HG02973 (cell line): ENCODE measurements around the gene TPD52L1.
"Not testable (repeated sequence)": the region's sequence is repeated elsewhere in the genome, so short reads cannot be mapped to it uniquely, and the experiment has no call there.

Experiments
- ATAC-seq: cut with Tn5 transposase; IDR thresholded peaks from one replicate; pipeline ENCODE4 v1.9.1; 2021; ENCODE audit warnings: moderate library complexity; ENCODE audit not compliant: unreplicated experiment

Gene TPD52L1

GRCh38 chr6:125269328-125269985 lies 115.9 kb downstream of the TPD52L1 start:
- ATAC-seq: no peak

GRCh38 chr6:125270380-125270779 lies 116.8 kb downstream of the TPD52L1 start:
- ATAC-seq: no peak

- ATAC-seq: no peak
Observed at GRCh38 chr6:125271486-125272159, 118.0 kb downstream of the TPD52L1 start.

DNA sequence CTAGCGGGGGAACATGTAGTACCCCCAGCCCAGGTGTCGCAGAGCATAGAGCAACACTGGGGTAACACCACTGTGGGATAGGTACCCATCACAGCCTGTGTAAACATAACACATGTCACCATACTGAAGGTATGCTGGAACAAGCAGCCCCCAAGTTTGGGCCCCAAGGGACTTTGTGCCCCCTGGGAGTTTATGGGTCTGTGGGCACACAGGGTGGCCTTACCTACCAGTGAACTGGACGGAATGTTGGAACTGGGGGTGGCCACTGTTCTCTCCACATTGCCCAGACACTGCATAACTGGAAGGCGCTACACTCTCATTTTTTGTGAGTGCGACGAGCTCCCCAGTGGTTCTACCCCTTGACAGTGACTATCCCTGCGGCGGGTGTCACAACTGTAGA lies 119.7 kb downstream of the TPD52L1 start:
- no peak for ATAC-seq

DNA sequence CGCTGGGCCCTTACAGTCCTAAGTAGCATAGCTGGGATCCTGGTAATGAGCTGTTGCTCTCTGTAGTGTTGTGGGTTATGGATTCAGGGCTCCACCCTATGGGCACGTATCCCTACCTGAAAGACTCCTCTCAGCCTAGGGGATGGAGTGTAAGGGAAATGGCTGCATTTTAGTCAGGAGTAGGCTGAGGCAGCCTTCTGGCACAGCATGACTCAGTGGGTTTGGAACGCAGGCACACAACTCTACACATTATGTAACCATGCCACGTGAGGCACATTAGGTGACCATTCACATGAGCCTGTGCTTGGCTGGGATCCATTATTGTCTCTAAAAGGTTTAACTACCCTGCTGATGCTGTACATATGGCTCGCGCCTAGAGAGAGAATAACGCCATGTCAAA lies 120.4 kb downstream of the TPD52L1 start:
- ATAC-seq: no peak

GRCh38 chr6:125274935-125275334 lies 121.4 kb downstream of the TPD52L1 start:
- ATAC-seq: no peak

DNA sequence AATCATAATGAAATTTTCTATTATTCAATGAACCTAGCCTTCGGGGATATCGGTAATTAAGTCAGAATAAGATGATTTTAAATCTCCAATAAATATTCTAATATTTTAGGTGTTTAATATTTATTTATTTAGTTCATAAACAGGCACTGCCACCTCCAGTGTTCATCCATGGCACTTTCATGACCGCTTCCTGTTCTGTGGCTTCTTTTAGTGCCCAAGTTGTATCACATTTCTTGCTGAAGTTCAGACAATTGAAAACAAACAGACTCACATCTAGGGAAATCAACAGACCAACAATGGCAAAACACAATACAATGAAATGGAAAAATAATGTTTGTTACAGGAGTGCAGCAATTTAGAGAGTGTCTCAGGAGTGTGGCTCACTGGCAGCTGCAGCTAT lies 122.2 kb downstream of the TPD52L1 start:
- ATAC-seq: no peak

DNA sequence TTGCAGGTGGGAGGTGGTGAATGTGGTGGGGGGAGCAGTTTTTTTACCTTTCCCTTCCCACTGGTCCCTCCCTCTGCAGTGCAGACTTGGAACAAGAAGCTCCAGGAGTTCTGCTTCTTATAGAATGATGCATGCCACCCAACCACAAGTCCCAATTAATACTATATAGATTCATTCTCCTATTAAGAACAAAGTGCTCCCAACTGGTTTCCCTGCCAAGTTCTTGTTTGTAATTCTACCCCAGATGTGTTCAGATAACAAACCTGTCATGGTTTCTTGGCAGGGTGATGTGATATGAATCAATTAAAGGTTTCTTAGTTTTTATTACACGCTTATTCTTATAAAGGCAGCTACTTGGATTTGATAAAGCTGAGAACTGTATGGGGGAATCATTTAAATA lies 124.3 kb downstream of the TPD52L1 start:
- ATAC-seq: no peak

GRCh38 chr6:125279961-125280360 lies 126.4 kb downstream of the TPD52L1 start:
- no peak for ATAC-seq

DNA sequence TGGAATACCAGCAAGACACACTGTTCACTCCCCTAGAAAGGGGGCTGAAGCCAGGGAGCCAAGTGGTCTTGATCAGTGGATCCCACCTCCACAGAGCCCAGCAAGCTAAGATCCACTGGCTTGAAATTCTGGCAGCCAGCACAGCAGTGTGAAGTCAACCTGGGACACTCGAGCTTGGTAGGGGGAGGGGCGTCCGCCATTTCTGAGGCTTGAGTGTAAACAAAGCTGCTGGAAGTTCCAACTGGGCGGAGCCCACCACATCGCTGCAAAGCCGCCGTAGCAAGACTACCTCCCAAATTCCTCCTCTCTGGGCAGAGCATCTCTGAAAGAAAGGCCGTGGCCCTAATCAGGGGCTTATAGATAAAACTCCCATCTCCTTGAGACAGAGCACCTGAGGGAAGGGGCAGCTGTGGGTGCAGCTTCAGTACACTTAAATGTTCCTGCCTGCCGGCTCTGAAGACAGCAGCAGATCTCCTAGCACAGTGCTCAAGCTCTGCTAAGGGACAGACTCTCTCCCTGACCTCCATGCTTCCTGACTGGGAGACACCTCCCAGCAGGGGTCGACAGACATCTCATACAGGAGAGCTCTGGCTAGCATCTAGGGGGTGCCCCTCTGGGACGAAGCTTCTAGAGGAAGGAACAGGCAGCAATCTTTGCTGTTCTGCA lies 126.9 kb downstream of the TPD52L1 start:
- not testable (repeated sequence) for ATAC-seq

GRCh38 chr6:125282470-125282869 lies 128.9 kb downstream of the TPD52L1 start:
- not testable (repeated sequence) for ATAC-seq

GRCh38 chr6:125285353-125285752 lies 131.8 kb downstream of the TPD52L1 start:
- no peak for ATAC-seq

DNA sequence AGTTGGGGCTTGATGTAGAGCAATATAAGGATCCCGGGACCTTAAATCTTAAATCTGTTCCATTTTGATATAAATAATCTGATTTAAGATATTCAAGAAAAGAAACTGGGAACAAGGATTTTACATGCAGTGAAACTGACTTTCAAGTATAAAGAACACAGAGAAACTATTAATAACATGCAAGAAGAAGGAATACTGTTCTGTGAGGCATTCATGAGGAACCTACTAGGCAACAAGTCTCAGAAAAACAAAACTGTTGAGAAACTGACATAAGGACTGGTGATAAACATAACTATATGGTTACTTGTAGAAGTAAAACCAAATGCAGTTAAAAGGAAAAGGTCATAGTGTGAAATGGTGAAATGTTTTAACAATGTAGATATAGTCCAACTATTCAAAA lies 132.4 kb downstream of the TPD52L1 start:
- ATAC-seq: no peak

- ATAC-seq: no peak
Observed at GRCh38 chr6:125287718-125288117, 134.1 kb downstream of the TPD52L1 start.

GRCh38 chr6:125293587-125293986 lies 140.0 kb downstream of the TPD52L1 start:
- ATAC-seq: no peak

GRCh38 chr6:125294036-125294435 lies 140.5 kb downstream of the TPD52L1 start:
- no peak for ATAC-seq

DNA sequence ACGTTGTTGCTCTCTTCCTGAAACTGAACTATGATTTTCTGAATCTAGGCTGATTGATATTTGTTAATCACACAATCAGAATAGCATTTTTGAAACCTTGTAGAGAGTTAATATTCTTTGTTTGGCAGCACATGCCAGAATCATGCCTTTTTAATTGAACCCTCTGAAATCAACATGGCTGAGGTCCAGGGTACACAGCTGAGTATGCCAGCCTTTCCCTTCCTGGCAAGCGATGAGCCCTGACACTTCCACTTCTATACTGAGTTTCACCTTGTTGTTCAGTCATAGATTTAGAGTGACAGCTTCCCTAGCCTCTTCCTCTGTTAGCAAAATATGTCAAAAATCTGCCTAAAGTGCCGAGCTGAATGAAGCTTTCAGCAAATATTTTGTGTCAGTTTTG lies 141.4 kb downstream of the TPD52L1 start:
- no peak for ATAC-seq

GRCh38 chr6:125296471-125296870 lies 142.9 kb downstream of the TPD52L1 start:
- no peak for ATAC-seq

DNA sequence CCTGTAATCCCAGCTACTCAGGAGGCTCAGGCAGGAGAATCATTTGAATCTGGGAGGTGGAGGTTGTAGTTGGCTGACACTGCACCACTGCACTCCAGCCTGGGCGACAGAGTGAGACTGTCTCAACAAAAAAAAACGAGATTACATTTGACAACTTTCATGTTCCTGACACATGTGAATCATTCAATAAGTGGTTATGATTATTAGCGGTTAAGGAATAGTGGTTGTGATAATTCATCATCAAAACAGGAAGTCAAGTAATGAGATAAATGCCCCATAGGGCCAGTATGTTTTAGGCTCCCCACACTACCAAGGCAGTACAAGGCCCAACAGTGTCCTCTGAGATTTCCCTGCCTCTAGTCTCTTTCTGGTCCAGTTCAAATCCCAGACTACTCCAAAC lies 145.7 kb downstream of the TPD52L1 start:
- ATAC-seq: no peak

GRCh38 chr6:125300992-125301434 lies 147.4 kb downstream of the TPD52L1 start:
- no peak for ATAC-seq

- peak; percentile 87 for ATAC-seq
Observed at GRCh38 chr6:125301435-125302391, 148.1 kb downstream of the TPD52L1 start, which contains the start of gene HDDC2. HDDC2 (minus strand) TSS chr6:125301967; CDS start chr6:125301932, 35 bp downstream.
